Measurements from ENCODE around the gene PGRMC2.
A peak's percentile ranks its signal among the peaks of the same experiment; 100 is the strongest.

The PGRMC2 gene

DNA sequence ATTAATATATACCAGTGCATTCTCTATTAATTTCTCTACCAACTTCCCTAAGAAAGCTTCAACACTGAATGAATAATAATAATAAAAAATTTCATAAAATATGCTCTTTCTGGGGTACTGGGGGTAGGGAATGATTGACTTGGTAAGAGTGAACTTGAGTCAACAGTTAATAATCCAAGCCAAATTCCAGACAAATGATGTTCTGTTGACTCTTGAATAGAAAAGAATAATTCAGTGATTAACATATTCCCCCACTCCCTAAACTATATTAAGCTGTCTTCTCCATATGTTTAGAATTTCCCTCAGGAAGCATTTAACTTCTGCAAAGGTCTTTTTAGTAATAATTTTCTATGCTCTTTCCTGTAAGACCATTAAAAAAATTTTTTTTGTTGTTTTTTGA, 12.3 kb downstream of the PGRMC2 start:
- peaks cover 5% of the 10 kb centered on the region for H3K4me1 ChIP-seq (ENCODE audit: control insufficient read depth, insufficient read depth, low read depth, low read length)

DNA sequence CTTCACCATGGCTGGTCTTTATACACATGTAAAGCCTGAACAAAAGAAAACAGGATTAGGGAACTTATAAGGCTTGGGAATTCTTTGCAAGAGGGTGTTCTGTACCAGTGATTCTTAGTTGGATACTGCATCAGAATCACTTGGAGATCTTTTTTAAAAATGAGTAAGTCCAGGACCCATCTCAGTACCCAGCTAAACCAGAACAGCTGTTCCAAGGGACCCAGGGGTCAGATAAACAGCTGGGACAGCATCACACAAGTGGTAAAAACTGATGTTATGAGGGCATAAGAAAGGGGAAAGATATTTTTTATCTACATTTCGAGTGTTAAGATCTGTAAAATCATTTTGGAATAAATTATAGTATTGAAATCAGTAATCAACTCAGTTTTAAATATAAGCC, 16.1 kb downstream of the PGRMC2 start:
- Histone ChIP-seq H2BK5ac (ENCODE audit: low read depth, low read length, poor library complexity, severe bottlenecking) (no peak overlapping the region), H3K36me3 (ENCODE audit: control insufficient read depth in 1 of 2, insufficient read depth in 2 of 2, low read depth in 1 of 2, low read length in 2 of 2) (peaks cover 6 to 55% of the 10 kb centered on the region in 2 experiments), H2BK12ac (ENCODE audit: low read length in 2 of 2) (no peak overlapping the region), H3K4ac (ENCODE audit: low read depth in 1 of 2, low read length in 2 of 2) (no peak overlapping the region), H3K23ac (ENCODE audit: low read length in 2 of 2) (no peak overlapping the region), H3K79me1 (replicated peaks; ENCODE audit: low read length, poor library complexity, severe bottlenecking) (peaks cover 1% of the 10 kb centered on the region), H3K4me3 (ENCODE audit: insufficient read depth in 1 of 2, low read depth in 1 of 2, low read length in 2 of 2) (no peak overlapping the region), H2BK15ac (ENCODE audit: low read depth, poor library complexity, severe bottlenecking) (no peak overlapping the region), H3K27me3 (ENCODE audit: control insufficient read depth in 1 of 2, insufficient read depth in 1 of 2, low read length in 2 of 2) (no peaks in the 10 kb centered on the region), H4K91ac (ENCODE audit: low read length) (no peak overlapping the region), H3K27ac (ENCODE audit: low read length, poor library complexity, severe bottlenecking) (peak overlapping the region; percentile 51), H3K9ac (ENCODE audit: low read length) (no peak overlapping the region), H2AK5ac (ENCODE audit: low read length, severe bottlenecking) (no peak overlapping the region), H3K9me3 (ENCODE audit: control insufficient read depth, low read length) (no peaks in the 10 kb centered on the region), H4K8ac (ENCODE audit: low read length) (no peak overlapping the region), H2AFZ (ENCODE audit: low read depth, low read length) (no peak overlapping the region), H3K4me1 (ENCODE audit: control insufficient read depth, insufficient read depth, low read depth, low read length) (peaks cover 6% of the 10 kb centered on the region), H2BK120ac (ENCODE audit: low read depth, low read length) (no peak overlapping the region), H3K18ac (ENCODE audit: low read depth in 1 of 2, low read length in 2 of 2) (no peak overlapping the region), H3K4me2 (ENCODE audit: low read length, poor library complexity, severe bottlenecking) (no peak overlapping the region), H3K14ac (ENCODE audit: low read length in 2 of 2) (no peak overlapping the region)
- no peak for DNase-seq
- WGBS: no CpG with 5 or more reads among the region's 1 CpG

More for the DNA sequence above, 12.3 kb downstream of the PGRMC2 start:
- peaks cover 9 to 50% of the 10 kb centered on the region in 2 experiments for H3K36me3 ChIP-seq (ENCODE audit: control insufficient read depth in 1 of 2, insufficient read depth in 2 of 2, low read depth in 1 of 2, low read length in 2 of 2)
- H2BK12ac ChIP-seq (ENCODE audit: low read length in 2 of 2): no peak overlapping the region
- H3K14ac ChIP-seq (ENCODE audit: low read length in 2 of 2): no peak overlapping the region
- H3K27ac ChIP-seq (ENCODE audit: low read length, poor library complexity, severe bottlenecking): peak overlapping the region; percentile 78
- no peaks in the 10 kb centered on the region for H3K9me3 ChIP-seq (ENCODE audit: control insufficient read depth, low read length)
- no peaks in the 10 kb centered on the region for H3K27me3 ChIP-seq (ENCODE audit: control insufficient read depth in 1 of 2, insufficient read depth in 1 of 2, low read length in 2 of 2)
- H3K79me1 ChIP-seq (replicated peaks; ENCODE audit: low read length, poor library complexity, severe bottlenecking): no peaks in the 10 kb centered on the region
- no peak overlapping the region for H2BK5ac ChIP-seq (ENCODE audit: low read depth, low read length, poor library complexity, severe bottlenecking)
- no peak overlapping the region for H2BK15ac ChIP-seq (ENCODE audit: low read depth, poor library complexity, severe bottlenecking)
- H2AFZ ChIP-seq (ENCODE audit: low read depth, low read length): no peak overlapping the region
- H2AK5ac ChIP-seq (ENCODE audit: low read length, severe bottlenecking): no peak overlapping the region
- no peak overlapping the region for H3K18ac ChIP-seq (ENCODE audit: low read depth in 1 of 2, low read length in 2 of 2)
- H4K91ac ChIP-seq (ENCODE audit: low read length): no peak overlapping the region
- no peak overlapping the region for H3K9ac ChIP-seq (ENCODE audit: low read length)
- no peak overlapping the region for H3K4me3 ChIP-seq (ENCODE audit: insufficient read depth in 1 of 2, low read depth in 1 of 2, low read length in 2 of 2)
- H2BK120ac ChIP-seq (ENCODE audit: low read depth, low read length): no peak overlapping the region
- no peak overlapping the region for H3K4me2 ChIP-seq (ENCODE audit: low read length, poor library complexity, severe bottlenecking)
- H3K4ac ChIP-seq (ENCODE audit: low read depth in 1 of 2, low read length in 2 of 2): no peak overlapping the region
- no peak for DNase-seq
- no peak overlapping the region for H3K23ac ChIP-seq (ENCODE audit: low read length in 2 of 2)
- no peak overlapping the region for H4K8ac ChIP-seq (ENCODE audit: low read length)

DNA sequence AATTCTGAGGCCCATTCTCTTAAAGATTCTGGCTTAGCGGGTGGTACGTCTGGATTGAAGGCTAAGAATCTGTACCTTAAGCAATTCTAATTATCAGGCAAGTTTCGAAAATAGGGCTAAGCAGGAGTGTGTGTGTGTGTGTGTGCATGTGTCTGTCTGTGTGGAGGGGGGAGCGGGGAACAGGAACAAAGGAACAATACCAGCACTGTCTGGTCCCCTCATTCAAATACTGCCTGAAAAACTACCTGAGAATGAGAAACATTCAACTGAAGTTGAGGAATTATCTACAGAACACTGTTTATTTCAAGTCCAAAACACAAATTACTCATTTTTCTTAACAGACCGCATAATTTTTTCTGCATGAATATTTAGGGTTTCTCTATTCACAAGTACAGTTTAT, 18.6 kb downstream of the PGRMC2 start:
- Histone ChIP-seq H2AK5ac (ENCODE audit: low read length, severe bottlenecking) (no peak overlapping the region), H3K9me3 (ENCODE audit: control insufficient read depth, low read length) (peaks cover 11% of the 10 kb centered on the region), H3K18ac (ENCODE audit: low read depth in 1 of 2, low read length in 2 of 2) (no peak overlapping the region), H2BK15ac (ENCODE audit: low read depth, poor library complexity, severe bottlenecking) (no peak overlapping the region), H3K36me3 (ENCODE audit: control insufficient read depth in 1 of 2, insufficient read depth in 2 of 2, low read depth in 1 of 2, low read length in 2 of 2) (peaks cover 3 to 48% of the 10 kb centered on the region in 2 experiments), H3K27ac (ENCODE audit: low read length, poor library complexity, severe bottlenecking) (peak overlapping the region; percentile 53), H3K4me1 (ENCODE audit: control insufficient read depth, insufficient read depth, low read depth, low read length) (peaks cover 1% of the 10 kb centered on the region), H2BK120ac (ENCODE audit: low read depth, low read length) (no peak overlapping the region), H3K23ac (ENCODE audit: low read length in 2 of 2) (no peak overlapping the region), H3K27me3 (ENCODE audit: control insufficient read depth in 1 of 2, insufficient read depth in 1 of 2, low read length in 2 of 2) (no peaks in the 10 kb centered on the region), H3K9ac (ENCODE audit: low read length) (no peak overlapping the region), H4K91ac (ENCODE audit: low read length) (no peak overlapping the region), H3K4ac (ENCODE audit: low read depth in 1 of 2, low read length in 2 of 2) (no peak overlapping the region), H2AFZ (ENCODE audit: low read depth, low read length) (no peak overlapping the region), H3K14ac (ENCODE audit: low read length in 2 of 2) (no peak overlapping the region), H2BK5ac (ENCODE audit: low read depth, low read length, poor library complexity, severe bottlenecking) (no peak overlapping the region), H3K4me3 (ENCODE audit: insufficient read depth in 1 of 2, low read depth in 1 of 2, low read length in 2 of 2) (no peak overlapping the region), H3K79me1 (replicated peaks; ENCODE audit: low read length, poor library complexity, severe bottlenecking) (peaks cover 1% of the 10 kb centered on the region), H2BK12ac (ENCODE audit: low read length in 2 of 2) (no peak overlapping the region), H4K8ac (ENCODE audit: low read length) (no peak overlapping the region), H3K4me2 (ENCODE audit: low read length, poor library complexity, severe bottlenecking) (no peak overlapping the region)
- DNase-seq: no peak
- WGBS: 100% methylated on average over 2 of the region's 5 CpGs

DNA sequence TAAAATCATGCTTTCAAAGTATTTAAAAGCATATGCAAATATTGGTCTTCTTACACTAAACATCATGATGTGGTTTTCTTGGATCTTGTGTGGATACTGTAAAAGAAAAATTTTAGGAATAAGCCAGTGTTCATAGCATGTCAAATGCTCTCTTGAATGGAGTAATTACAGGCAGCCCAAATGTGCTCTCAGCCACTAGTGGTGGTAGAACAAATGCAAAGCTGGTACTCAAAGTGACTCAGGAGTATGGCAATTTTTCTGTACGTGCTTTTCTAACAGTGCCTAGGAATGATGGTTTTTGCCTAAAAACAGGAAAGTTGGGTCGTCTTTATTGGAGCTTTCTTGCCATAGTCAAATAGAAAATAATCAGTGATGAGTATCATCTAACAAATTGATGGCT, 19.9 kb downstream of the PGRMC2 start:
- peaks cover 3 to 37% of the 10 kb centered on the region in 2 experiments for H3K36me3 ChIP-seq (ENCODE audit: control insufficient read depth in 1 of 2, insufficient read depth in 2 of 2, low read depth in 1 of 2, low read length in 2 of 2)
- DNase-seq: no peak
- no peak overlapping the region for H3K9ac ChIP-seq (ENCODE audit: low read length)
- no peak overlapping the region for H2BK120ac ChIP-seq (ENCODE audit: low read depth, low read length)
- H2AFZ ChIP-seq (ENCODE audit: low read depth, low read length): no peak overlapping the region
- no peak overlapping the region for H2BK12ac ChIP-seq (ENCODE audit: low read length in 2 of 2)
- H3K14ac ChIP-seq (ENCODE audit: low read length in 2 of 2): no peak overlapping the region
- H3K4me2 ChIP-seq (ENCODE audit: low read length, poor library complexity, severe bottlenecking): no peak overlapping the region
- H3K27ac ChIP-seq (ENCODE audit: low read length, poor library complexity, severe bottlenecking): peak overlapping the region; percentile 55
- no peak overlapping the region for H3K23ac ChIP-seq (ENCODE audit: low read length in 2 of 2)
- no peak overlapping the region for H2BK5ac ChIP-seq (ENCODE audit: low read depth, low read length, poor library complexity, severe bottlenecking)
- H3K18ac ChIP-seq (ENCODE audit: low read depth in 1 of 2, low read length in 2 of 2): no peak overlapping the region
- no peak overlapping the region for H4K91ac ChIP-seq (ENCODE audit: low read length)
- H3K27me3 ChIP-seq (ENCODE audit: control insufficient read depth in 1 of 2, insufficient read depth in 1 of 2, low read length in 2 of 2): no peaks in the 10 kb centered on the region
- peaks cover 11% of the 10 kb centered on the region for H3K9me3 ChIP-seq (ENCODE audit: control insufficient read depth, low read length)
- no peak overlapping the region for H2BK15ac ChIP-seq (ENCODE audit: low read depth, poor library complexity, severe bottlenecking)
- WGBS: 88% methylated on average over 2 of the region's 2 CpGs
- H3K4ac ChIP-seq (ENCODE audit: low read depth in 1 of 2, low read length in 2 of 2): no peak overlapping the region
- H3K4me1 ChIP-seq (ENCODE audit: control insufficient read depth, insufficient read depth, low read depth, low read length): peaks cover 1% of the 10 kb centered on the region
- H2AK5ac ChIP-seq (ENCODE audit: low read length, severe bottlenecking): no peak overlapping the region
- peaks cover 1% of the 10 kb centered on the region for H3K79me1 ChIP-seq (replicated peaks; ENCODE audit: low read length, poor library complexity, severe bottlenecking)
- no peak overlapping the region for H3K4me3 ChIP-seq (ENCODE audit: insufficient read depth in 1 of 2, low read depth in 1 of 2, low read length in 2 of 2)
- H4K8ac ChIP-seq (ENCODE audit: low read length): no peak overlapping the region
